GM18519 (cell line): ENCODE measurements around the gene FRAT1.
A peak's percentile ranks its signal among the peaks of the same experiment; 100 is the strongest.
"Not testable (repeated sequence)": the region's sequence is repeated elsewhere in the genome, so short reads cannot be mapped to it uniquely, and the experiment has no call there.

ENCODE experiments used
- ATAC-seq: cut with Tn5 transposase; IDR thresholded peaks from one replicate; pipeline ENCODE4 v1.9.1; 2021; ENCODE audit warnings: mild to moderate bottlenecking, moderate library complexity; ENCODE audit not compliant: unreplicated experiment, low FRiP score

The FRAT1 gene

DNA sequence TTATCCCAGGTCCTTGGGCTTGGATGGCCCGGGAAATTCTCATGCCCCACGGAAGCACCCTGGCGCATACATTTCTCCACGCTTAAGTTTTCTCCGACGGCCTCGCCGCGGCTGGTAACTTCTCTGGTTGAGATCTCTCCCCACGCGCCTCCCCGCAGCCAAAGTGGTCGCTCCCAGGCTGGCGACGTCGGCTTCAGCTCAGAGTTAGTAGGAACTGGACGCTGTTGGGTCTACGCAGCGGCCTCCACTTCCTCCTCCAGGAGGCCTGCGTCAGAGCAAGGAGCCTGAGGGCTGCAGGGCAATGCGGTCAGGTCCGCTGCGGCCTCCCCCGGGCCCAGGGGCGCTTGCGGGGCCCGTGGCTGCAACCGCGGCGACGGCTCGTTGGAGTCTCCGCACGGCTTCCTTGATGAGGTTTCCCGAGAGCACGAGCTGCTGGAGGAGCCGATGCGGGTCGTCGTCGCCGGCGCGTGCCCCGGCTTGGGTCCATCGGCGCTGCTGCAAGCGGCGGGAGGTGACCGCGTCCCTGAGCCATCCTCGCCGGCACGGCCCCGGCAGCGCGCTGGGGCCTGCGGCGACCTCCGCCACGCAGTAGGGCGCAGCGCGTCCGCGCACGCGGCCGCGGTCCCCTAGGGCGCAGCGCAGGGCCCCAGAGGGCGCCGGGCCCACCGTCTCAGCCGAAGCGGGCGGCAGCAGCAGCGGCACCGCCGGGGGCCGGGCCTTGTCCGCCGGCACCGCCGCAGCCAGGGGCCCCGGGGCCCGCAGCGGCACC is 14.7 kb downstream of the FRAT1 start:
- ATAC-seq = peak; percentile 22

DNA sequence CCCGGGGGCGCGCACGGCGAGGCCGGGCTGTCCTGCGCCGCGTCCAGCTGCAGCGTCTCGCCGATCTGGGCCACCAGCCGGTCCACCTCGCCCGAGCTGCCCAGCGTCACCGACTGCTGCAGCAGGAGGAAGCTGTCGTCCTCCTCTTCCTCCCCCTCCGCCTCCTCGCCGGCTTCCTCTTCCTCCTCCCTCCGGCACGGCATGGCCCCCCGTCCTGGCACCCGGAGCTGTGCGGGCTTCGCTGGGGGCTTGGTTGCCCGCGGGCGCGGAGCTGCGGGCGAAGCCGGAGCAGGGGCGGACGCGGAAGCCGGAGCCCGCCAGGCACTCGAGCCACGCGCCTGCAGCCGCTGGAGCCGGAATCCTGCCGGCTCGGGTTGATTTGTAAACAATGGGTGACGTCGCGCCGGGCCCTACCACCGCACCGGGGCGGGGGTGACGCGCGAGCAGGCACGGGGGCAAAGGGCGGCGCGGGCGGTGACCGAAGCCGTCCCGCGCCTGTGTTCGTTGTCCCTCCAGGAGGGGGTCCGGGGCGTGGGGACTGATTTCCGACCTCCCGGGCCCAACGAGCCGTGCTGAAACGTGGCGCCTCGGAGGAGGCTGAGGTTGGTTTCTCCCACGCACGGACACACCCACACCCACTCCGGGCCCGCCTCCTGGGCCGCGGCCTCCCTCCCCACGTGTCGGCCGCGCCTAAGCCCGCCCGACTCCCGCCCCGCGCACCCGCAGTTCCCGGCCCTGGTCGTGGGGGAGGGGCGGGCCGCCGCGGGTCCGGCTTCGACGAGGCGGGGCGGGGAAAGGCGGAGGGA is 15.5 kb downstream of the FRAT1 start, which contains the start of gene FRAT2:
Gene FRAT2, minus strand, starts transcription at position 360 of the 806 bp plus-strand sequence. Its CDS starts 157 bp downstream, at position 203.
- ATAC-seq = peak; percentile 52

DNA sequence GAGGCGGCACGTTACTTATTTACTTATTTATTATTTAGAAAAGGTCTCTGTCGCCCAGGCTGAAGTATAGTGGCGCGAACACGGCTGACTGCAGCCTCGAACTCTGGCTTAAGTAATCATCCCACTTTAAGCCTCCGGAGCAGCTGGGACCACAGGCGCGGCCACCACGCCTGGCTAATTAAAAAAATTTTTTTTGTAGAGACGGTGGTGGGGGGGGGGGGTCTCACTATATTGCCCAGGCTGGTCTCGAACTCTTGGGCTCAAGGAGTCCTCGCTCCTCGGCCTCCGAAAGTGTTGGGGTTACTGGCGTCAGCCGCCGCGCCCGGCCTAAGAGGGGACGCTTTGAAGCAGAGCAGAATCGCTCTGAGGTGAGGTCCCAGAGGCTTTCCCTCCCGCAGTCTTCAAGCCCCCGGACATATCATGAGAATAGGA is 16.1 kb downstream of the FRAT1 start:
- no peak for ATAC-seq

DNA sequence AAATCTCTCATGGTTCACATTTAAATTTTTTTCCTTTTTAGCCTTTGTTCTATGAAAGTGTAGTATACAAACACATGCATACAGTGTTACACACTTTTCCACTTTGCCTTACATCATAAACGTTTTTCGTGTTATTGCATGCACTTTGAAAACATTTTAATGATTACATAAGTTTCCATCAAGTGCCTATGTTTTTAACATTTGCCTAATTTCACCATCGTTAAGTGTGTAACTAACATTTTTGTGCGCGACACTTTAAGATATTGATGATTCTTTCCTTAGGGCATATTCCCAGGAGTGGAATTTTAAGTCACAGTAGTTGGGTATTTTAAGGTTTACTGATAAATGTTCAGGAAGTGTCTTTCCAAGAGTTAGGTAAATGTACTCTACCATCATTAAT is 16.9 kb downstream of the FRAT1 start:
- no peak for ATAC-seq

DNA sequence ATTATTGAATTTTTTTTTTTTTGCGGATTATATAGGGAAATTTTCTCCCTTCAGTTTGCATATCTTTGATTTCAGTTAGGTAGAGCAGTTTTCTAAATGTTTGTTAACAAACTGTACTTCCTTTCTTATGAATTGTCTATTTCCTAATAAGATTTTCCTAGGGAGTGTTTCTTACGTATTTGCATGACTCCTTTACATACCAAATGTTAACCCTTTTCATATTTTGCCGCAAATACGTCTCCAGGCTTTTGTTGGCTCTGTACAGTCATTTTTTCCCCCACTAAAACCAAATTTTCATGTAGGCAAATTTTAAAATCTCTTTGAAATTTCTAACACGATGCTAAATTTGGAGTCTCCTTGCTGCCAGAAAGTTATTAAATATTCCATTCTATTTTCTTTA is 17.4 kb downstream of the FRAT1 start:
- no peak for ATAC-seq

DNA sequence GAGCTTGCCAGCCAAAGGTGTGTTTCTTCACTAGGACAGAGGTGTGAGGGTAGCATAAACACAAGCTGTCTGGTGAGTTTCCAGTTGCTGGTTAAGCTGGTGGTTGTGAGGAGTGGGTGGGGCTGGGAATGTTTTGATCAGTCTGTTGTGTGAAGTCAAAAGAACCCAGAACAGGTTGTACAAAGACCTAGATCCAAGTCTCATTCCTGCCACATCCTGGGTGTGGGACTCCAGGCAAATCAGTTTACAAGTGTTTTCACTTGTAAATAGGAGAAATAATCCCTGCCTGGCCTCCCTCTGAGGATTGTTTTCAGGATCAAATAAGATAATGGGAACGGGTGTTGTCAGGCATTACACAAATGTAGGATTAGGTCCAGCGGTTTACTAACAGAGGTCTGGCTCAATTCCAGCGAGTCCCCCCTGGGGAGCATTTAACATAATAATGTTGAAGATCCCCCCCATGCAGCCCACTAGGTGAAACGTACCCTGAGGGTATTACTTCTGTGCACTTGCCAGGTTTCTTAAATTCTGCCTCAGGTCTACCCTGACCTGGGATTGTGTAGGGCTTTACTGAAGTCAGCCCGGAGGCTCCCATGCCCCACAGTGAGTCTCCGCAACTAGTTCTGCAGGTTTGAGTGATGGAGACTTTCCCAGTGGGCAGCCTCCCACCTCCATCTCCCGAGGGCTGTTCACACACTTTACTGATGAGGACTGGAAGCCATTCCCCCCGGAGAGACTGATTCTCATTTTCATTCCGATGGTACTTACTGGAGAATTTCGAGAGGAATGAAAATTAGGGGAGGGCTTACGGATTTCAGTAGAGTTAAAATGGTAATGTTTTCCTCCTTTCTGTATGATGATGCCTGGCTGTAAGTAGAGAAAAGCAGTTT is 18.1 kb downstream of the FRAT1 start:
- ATAC-seq = no peak

DNA sequence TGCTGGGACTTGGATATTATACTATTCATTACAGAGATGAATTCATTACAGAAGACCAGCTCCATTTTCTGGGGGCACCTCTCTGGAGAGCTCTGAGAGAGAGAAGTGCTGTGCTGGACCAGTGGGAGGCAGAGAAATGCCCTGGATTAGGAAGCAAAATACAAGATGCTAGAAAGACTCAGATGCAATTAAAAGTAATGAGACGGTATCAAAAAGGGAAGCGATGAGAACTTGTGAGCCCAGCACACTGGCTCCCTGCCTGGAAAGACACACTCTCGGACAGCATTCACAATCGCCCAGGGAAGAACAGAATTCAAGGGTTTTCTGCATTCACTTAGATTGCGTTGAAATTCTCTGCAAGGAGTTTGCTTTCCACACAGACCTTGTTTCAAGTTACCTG is 19.0 kb downstream of the FRAT1 start:
- ATAC-seq = no peak

DNA sequence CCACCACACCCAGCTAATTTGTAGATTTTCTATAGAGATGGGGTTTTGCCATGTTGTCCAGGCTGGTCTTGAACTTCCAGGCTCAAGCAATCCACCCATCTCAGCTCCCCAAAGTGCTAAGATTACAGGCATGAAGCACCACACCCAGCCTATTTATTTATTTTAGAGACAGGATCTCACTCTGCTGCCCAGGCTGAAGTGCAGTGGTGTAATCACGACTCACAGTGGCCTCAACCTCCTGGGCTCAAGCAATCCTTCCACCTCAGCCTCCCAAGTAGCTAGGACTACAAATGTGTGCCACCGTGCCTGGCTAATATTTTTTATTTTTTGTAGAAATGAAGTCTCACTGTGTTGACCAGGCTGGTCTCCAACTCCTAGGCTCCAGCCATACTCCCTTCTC is 22.3 kb downstream of the FRAT1 start:
- ATAC-seq = no peak

DNA sequence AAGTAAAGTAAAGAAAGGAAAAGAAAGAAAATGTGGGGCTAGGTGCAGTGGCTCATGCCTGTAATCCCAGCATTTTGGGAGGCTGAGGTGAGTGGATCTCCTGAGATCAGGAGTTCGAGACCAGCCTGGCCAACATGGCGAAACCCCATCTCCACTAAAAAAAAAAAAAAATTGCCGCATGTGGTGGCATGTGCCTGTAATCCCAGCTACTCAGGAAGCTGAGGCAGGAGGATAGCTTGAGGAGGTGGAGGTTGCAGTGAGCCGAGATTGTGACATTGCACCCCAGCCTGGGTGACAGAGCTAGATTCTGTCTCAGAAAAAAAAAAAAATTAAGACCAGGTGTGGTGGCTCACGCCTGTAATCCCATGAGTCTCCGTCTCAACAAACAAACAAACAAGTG is 24.6 kb downstream of the FRAT1 start:
- not testable (repeated sequence) for ATAC-seq

DNA sequence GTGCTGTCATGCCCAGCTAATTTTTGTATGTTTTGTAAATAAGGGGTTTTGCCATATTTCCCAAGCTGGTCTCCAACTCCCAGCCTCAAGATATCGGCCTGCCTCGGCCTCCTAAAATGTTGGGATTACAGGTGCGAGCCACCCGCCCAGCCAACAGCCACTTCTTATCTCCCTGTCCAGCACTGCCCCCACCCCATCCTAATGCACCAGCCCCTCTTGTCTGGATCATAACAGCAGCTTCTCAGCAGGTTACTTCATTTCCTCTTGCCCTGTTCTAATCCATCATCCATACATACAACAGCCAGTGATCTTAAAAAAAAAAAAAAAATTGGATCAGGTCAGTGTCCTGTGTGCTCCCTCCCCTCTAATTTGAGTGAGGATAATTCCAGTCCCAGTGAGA is 28.2 kb downstream of the FRAT1 start:
- no peak for ATAC-seq

DNA sequence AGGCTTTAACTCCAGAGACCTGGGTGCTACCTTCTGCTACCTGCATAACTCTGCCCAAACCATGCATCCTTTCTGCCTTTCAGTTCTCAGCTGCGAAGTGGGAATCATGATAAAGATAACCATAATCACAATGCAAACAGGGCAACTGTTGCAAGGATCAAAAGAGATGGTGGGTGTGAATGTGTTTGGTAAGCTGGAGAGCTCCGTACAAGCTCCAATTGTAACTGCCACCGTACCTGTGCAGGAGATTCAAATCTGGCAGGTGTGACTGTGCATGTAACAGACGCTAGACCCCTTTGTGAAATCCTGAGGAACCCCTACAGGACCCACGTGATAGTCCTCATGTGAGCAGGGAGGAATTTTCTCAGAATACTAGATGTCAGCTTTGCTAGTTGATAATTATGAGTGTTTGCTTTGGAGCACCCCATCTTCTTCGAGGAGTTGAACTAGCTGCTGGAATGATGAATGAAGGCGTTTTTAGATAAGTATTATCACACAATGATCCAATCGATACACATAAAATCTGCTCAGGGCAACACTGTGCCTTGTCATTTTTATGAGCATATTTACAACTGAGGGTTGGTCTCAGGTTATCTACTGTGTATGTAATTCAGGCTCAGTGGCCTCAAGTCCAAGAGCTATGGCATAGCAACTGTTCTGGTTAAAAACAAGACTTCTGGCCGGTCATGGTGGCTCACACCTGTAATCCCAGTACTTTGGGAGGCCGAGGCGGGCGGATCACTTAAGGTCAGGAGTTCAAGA is 30.9 kb downstream of the FRAT1 start:
- ATAC-seq = no peak

DNA sequence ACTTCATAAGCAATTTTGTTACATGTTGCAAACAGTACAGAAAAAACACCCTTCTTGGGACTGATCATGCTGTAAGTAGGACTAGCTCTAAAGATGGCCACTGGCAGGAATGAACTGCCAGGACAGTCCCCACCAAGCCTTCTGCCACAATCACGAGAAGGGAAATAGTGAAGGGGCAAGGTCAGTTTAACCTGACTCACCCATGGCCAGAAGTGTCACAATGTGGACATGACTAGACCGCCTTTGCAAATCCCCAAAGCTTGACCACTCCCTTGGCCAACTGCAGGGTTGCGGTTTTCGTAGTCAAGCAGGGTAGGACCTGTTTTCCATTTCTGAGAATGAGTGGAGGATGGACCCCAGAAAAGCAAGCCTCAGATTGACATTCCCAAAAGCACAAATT is 34.9 kb downstream of the FRAT1 start:
- no peak for ATAC-seq

DNA sequence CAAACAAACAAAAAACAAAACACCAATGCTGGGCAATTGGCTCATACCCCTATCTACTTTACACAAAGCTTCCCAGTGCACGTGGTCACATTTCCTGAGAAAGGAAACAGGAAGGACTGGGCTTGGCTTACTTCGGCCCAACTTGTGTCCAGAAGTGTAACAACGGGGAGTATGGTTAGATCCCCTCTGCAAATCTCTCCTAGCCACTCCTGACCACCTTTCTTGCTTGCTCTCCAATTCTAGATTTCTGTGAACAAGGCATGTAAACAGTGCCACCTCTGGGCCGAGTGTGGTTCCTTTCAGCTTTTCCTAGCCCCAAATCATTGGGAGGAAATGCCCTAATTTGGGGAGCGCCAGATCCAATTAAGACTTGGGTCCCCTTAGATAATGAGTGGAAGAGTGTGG is 36.5 kb downstream of the FRAT1 start:
- ATAC-seq = no peak

DNA sequence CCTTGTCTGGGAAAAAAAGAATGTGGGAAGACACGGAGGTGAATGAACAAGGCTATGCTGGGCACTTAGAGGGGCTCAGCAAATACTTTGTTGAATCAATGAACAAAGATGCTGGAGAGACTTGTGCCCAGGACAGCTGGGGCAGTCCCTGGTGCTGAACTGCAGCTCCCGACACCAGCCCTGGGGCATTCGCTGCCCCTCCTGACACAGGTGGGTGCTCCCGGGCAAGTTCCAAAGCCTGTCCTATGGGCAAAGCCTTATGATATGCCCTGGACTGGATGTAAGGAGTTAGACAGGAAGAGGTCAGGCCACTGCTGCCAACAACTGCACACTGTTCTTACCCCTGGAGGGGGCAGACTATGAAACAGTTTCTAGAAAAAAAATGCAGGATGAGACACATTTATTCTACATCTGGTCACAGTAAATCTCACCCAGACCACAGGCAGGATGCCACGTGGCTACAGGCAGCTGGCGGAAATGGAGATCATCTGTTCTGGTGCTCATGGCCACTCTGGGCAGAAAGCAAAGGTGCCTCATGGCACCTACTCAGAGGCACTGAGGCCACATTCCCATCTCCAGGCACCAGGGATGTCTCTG is 37.3 kb downstream of the FRAT1 start:
- ATAC-seq = no peak

DNA sequence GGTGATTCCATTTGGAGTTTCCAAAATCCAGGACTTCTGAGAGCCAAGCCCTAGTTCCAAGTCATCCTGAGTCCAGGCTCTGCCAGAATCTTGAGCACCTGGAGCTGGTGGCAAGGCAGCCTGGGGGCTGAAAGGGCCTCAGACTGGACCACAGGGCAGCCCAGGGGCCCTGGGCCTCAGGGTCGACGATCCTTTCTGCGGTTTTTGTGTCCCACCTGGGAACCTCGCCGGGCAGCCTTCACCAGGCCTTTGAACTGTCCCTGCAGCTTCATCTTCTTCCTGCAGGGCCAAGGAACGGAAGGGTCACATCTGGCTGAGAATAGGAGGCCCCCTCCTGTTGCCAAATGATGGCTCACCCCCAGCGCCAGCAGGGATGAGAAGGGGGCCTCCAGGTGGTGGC is 37.8 kb downstream of the FRAT1 start:
- no peak for ATAC-seq

DNA sequence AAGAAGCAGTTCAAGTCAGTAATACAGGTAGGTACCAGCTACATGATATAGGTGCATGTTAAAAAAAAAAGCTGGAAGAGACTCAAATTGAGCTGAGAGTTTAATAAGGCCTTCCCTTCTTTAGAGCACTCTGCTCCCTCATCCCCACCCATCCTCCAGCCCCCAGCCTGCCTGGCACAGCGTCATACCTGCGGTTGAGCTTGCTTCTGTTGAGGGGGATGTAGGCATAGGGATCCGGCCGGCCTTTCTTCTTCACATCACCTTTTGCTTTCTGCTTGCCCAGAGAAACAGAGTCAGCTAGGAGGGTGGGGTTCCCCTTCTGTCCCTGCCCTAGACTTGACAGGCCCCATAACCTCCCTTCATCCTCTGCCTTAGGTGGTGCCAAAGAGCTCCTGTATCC is 39.3 kb downstream of the FRAT1 start:
- no peak for ATAC-seq

DNA sequence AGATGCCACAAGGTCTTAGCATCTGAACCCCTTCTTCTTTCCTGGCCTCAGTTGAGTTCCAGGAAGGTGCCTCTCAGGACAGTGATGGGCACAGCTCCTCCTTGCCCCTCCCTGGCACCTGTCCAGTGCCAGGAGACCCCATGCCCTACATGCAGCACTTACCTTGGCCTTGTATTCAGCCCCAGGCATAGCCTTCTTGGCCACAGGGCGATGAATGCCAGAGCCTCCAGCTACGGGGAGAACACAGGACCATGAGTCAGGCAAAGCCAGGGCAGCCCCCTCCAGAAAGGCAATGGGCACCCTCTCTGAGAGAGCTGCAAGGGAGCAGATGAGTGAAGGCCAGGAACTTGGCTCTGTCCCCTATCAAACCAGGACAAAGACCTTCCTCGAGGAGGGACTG is 39.7 kb downstream of the FRAT1 start:
- ATAC-seq = no peak

DNA sequence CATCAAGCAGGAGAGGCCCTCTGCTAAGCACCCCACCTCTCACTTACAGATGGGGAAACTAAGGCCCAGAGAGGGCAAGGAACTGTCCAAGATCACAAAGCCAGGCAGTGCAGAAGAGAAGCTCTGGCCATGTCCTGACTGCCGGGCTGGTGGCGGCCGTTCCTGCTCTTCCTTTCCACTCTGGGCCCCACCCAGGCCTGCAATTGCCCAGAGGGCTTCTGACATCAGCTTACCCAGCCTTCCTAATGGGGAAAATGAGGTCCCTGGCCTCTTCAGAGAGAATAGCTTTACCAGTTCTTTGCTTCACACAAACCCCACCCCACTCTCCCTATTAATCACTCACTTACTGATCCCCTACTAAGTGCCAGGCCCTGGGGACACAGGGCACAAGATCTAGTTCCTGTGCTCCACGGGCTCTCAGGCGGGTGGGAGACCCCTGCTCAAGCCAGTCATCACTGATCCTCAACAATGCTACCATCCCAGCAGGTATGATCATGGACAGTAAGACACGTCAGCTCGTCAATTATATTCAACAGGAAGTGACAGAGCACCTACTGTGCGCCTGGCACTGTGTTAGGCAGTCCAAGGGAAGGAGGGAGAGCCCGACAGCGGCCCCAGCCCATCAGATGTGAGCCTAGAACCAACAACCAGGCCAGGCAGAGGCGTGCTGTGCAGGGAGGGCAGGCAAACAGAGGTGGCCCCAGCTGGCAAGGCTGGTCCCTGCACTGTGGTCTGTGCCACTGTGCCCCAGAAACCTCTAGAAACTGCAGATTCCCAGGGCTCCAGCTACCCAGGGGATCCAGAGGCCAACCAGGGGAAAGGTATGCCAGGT is 41.9 kb downstream of the FRAT1 start:
- ATAC-seq = no peak

DNA sequence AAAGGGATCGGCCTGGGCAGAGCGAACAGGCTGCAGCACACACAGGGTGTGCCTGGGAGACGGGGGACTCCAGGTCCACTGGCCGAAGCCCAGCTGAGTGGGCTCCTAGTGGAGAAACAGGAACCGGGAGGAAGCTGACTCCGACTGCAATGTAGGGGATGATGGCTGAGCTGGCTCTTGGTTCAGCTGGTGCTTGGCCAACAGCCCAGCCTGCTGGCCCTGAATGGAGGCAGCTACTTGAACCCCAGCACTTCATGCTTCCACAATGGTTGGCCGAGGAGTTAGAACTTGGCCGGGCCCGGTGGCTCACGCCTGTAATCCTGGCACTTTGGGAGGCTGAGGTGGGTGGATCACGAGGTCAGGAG is 42.4 kb downstream of the FRAT1 start:
- no peak for ATAC-seq
